IPS-11a (cell line): ENCODE measurements around the gene STX10.
"Not testable (repeated sequence)": the region's sequence is repeated elsewhere in the genome, so short reads cannot be mapped to it uniquely, and the experiment has no call there.

Experiments
- H3K4me3 ChIP-seq: one replicate; pipeline ENCODE4 v1.5.1; 2013; ENCODE audit warnings: low read depth, low read length, control low read depth

Gene STX10, protein sequence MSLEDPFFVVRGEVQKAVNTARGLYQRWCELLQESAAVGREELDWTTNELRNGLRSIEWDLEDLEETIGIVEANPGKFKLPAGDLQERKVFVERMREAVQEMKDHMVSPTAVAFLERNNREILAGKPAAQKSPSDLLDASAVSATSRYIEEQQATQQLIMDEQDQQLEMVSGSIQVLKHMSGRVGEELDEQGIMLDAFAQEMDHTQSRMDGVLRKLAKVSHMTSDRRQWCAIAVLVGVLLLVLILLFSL

DNA sequence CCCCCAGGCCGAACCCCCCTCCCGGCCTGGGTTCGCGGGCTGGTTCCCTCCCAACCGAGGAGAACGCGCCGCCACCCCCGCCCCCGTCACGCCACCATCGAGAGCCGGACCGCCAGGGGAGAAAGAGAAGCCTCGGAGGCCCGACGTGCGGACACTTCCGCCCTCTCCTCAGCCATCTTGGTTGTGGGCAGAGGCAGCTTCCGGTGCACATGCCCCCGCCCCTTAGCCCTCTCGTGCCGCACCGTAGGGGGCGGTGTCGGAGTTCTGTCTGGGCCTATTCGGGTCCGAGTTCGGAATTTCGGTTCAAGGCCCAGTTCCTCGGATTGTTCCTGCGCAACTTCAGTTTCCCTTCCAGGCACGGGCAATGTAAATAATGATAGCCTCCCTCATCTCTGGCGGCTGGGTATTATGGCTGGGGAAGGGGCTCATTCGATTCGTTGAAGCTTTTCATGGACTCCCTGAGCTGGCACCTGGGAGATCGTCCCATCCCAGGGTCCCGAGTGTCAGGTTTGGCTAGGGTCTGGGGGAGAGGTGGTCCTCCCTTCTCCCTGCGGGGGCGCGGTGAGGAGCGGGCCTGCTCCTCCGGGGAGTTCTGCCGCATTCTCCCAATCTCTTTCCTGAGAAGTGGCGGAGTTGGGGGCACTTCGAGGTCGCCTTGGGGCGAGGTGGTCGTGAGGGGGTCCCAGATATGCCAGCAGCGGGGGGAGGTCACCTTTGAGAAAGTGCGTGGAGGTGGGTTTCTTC lies at the start of gene STX10, which contains the start of gene IER2:
STX10 (minus strand) TSS at position 189 of the 744 bp plus-strand sequence. CDS start 202 bp downstream, outside the sequence.
IER2 (plus strand) TSS at position 225 of the 744 bp plus-strand sequence. CDS start 2,776 bp downstream, outside the sequence.
- H3K4me3 ChIP-seq: peak within 1 kb of the TSS; percentile 94

DNA sequence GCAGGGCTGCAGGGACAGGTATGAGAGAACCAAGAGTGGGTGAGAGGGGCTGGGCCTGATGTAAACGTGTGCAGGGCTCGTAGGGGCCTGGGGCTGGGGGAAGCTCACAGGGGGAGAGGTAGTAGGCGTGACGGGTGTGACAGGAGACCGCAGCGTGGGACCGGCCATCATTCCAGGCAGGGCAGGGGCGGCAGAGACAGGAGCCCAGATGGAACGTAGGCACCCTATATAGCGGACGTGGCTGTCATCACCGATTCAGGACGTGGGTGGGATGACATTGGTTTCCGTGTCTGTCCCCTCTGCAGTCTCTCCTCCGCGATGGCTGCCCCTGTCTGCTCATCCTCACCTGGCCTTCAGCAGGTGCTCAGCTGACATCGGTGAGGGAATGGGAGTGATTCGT lies 48.5 kb upstream of the STX10 start:
- H3K4me3 ChIP-seq: no peak overlapping the region

DNA sequence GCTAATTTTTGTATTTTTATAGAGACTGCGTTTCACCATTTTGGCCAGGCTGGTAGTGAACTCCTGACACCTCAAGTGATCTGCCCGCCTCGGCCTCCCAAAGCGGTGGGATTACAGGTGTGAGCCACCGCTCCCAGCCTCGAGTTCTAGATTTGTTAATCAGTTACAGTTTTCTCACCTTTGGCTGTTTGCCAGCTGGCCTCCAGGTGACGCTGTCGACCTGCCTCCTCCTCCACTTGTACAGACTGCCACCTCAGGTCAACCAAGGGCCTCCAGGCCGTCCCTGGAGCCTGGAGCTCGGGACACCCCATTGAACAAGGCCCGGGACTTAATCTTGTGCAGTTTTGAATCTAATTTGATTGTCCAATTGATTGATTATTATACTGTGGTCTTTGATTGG lies 45.5 kb upstream of the STX10 start:
- no peak overlapping the region for H3K4me3 ChIP-seq

DNA sequence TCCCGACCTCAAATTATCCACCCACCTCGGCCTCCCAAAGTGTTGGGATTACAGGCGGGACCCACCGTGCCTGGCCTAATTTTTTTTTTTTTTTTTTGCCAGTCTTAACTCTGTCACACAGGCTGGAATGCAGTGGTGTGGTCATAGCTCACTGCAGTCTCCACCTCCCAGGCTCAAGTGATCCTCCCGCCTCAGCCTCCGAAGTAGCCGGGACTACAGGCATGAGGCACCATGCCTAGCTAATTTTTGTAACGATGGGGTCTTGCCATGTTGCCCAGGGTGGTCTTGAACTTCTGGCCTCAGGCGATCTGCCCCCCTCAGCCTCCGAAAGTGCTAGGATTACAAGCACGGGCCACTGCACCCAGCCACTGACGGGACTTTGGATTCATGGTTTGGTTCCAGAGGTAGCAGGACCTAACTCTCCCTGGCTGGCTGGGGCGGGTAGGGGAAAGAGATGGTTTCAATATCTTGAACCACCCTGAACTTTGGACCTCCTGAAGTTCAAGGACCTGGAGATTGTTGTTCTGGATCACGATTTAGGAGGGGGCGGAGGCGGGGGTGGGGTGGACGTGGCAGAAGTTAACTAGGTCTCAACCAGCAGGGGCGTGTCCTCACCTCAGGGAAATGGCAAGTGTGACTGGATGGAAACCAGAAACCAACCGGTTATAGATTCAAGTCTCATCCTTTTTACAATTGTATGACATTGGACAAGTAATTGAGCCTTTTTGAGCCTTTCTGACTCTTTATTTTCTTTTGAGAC lies 40.8 kb upstream of the STX10 start:
- no peak overlapping the region for H3K4me3 ChIP-seq

DNA sequence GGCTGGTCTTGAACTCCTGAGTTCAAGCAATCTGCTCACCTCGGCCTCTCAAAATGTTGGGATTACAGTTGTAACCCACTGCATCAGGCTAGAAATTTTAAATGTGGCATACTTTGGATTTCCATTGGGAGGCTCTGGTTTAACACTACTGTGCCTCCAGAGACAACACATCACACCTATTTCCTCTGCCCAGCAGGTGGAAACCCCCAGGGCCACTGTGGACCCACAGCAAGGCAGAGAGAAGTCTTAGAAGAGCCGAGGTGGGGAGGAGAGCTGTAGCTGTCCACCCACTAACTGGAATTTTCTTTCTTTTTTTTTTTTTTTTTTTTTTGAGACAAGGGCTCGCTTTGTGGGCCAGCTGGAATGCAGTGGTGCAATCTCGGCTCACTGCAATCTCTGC lies 39.4 kb upstream of the STX10 start:
- H3K4me3 ChIP-seq: no peak overlapping the region

DNA sequence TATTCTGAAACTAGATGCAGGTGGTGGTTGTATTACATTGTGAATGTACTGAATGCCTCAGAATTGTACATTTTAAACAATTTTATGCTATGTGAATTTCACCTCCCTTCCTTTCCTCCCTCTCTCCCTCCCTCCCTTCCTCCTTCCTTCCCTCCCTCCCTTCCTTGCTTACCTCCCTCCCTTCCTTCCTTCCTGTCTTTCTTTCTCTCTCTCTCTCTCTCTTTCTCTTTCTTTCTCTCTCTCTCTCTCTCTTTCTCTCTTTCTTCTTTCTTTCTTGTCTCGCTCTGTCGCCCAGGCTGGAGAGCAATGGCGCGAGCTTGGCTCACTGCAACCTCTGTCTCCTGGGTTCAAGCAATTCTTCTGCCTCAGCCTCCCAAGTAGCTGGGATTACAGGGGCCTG lies 37.2 kb upstream of the STX10 start:
- no peak overlapping the region for H3K4me3 ChIP-seq

DNA sequence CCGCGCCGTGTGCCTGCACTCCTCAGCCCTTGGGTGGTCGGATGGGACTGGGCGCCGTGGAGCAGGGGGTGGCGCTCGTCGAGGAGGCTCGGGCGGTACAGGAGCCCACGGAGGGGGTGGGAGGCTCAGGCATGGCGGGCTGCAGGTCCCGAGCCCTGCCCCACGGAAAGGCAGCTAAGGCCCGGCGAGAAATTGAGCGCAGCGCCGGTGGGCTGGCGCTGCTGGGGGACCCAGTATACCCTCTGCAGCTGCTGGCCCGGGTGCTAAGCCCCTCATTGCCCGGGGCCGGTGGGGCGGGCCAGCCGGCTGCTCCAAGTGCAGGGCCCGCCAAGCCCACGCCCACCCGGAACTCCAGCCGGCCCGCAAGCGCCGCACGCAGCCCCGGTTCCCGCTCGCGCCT lies 36.5 kb upstream of the STX10 start:
- not testable (repeated sequence) for H3K4me3 ChIP-seq

DNA sequence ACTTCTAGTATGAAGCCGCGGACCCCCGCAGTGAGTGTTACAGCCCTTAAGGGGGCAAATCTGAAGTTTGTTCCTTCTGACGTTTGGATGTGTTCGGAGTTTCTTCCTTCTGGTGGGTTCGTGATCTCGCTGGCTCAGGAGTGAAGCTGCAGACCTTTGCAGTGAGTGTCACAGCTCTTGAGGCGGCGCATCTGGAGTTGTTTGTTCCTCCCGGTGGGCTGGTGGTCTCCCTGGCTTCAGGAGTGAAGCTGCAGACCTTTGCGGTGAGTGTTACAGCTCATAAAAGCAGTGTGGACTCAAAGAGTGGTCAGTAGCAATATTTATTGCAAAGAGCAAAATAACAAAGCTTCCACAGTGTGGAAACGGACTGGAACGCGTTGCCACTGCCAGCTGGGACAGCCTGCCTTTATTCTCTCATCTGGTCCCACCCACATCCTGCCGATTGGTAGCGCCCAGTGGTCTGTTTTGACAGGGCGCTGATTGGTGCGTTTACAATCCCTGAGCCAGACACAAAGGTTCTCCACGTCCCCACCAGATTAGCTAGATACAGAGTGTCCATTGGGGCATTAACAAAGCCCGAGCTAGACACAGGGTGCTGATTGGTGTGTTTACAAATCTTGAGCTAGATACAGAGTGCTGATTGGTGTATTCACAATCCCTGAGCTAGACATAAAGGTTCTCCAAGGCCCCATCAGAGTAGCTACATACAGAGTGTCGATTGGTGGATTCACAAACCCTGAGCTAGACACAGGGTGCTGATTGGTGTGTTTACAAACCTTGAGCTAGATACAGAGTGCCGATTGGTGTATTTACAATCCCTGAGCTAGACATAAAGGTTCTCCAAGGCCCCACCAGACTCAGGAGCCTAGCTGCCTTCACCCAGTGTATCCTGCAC lies 35.8 kb upstream of the STX10 start:
- H3K4me3 ChIP-seq: not testable (repeated sequence)

DNA sequence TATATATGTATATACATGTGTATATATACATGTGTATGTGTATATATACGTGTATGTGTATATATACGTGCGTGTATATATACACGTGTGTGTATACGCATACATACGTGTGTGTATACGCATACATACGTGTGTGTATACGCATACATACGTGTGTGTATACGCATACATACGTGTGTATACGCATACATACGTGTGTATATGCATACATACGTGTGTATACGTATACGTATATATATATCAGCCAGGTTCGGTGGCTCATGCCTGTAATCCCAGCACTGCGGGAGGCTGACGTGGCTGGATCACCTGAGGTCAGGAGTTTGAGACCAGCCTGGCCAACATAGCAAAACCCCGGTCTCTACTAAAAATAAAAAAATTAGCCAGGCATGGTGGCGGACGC lies 34.8 kb upstream of the STX10 start:
- not testable (repeated sequence) for H3K4me3 ChIP-seq

DNA sequence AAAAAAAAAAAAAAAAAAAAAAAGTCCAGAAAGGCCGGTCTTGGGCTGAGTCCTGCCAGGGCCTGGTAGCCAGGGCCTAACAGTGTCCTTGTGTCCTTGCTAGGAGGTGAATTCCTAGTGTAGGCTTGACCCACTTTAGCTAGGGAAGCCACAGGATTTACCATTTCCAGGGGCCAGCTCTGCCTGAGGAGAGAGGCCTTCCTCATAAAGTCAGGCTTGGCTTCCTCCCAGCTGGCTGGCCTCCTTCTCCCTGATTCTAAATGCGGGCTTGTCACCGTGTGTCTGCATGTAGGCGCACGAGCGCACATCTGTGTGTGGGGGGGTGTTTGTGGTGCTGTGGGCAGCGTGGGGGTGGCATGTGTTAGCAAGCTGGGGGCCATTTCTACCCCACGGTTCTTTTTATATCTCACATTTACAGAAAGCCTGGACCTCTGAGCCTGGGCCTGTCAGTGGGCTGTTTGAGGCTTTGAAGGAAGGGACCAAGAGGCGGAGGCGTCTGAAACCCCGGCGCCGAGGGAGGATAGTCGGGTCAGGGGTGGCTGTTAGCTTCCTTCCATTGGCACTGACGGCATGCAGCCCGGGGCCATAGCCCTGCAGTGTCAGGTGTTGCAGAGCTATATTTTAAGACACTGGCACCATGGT lies 31.7 kb upstream of the STX10 start:
- H3K4me3 ChIP-seq: no peak overlapping the region

DNA sequence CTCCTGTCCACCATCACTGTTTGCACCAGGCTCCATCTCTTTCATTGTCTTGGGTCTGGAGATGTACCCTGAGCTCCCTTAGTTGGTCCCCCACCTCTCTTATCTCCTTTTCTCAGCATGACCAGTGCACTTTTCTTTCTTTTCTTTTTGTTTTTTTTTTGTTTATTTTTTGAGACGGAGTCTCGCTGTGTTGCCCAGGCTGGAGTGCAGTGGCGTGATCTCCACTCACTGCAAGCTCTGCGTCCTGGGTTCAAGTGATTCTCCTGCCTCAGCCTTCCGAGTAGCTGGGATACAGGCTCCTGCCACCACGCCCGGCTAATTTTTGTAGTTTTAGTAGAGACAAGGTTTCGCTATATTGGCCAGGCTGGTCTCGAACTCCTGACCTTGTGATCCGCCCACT lies 28.1 kb upstream of the STX10 start:
- not testable (repeated sequence) for H3K4me3 ChIP-seq

DNA sequence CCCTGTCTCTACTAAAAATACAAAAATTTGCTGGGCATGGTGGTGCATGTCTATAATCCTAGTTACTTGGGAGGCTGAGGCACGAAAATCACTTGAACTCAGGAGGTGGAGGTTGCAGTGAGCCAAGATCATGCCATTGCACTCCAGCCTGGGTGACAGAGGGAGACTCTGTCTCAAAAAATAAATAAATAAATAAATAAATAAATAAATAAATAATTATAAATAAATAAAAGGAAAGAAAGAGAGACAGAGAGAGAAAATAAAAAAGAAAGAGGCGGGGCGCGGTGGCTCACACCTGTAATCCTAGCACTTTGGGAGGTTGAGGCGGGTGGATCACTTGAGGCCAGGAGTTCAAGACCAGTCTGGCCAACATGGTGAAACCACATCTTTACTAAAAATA lies 27.4 kb upstream of the STX10 start:
- H3K4me3 ChIP-seq: not testable (repeated sequence)

DNA sequence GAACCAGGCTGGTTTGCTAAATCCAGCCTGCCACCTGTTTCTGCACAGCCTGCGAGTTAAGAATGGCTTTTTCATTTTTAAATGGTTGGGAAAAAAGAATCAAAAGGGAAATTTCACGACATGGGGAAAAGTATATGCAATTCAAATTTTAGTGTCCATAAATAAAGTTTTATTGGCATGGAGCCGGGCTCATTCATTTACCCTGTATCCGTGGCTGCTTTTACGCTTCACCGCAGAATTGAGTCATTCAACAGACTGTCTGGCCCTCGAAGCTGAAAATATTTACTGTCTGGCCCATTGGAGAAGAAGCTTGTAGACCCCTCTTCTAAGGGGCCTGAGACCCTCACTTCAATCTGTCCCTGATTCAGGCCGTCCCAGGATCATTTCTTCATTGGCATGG lies 26.2 kb upstream of the STX10 start:
- no peak overlapping the region for H3K4me3 ChIP-seq

DNA sequence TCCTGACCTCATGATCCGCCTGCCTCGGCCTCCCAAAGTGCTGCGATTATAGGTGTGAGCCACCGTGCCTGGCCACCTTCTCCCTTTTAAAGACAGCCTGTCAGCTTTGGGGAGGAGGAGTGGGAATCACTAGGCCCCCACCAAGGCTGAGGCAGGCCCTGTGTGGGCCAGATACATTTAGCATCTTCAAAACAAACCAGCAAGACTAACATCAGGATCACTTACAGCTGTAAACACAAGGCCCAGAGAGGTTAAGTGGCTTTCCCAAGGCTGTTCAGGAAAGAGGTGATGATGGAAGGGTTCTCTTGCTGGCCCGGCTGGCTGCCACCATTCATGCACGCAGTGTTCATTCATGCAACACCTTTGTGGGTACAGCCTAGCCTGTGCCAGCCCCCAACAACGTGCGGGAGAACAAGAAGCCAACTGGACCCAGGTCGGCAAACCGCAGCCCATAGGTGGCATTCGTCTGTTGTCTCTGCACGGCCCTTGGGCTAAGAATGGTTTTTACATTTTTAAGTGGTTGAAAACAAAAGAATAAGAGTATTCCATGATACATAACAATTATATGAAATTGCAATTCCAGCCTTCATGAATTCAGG lies 23.1 kb upstream of the STX10 start:
- no peak overlapping the region for H3K4me3 ChIP-seq

DNA sequence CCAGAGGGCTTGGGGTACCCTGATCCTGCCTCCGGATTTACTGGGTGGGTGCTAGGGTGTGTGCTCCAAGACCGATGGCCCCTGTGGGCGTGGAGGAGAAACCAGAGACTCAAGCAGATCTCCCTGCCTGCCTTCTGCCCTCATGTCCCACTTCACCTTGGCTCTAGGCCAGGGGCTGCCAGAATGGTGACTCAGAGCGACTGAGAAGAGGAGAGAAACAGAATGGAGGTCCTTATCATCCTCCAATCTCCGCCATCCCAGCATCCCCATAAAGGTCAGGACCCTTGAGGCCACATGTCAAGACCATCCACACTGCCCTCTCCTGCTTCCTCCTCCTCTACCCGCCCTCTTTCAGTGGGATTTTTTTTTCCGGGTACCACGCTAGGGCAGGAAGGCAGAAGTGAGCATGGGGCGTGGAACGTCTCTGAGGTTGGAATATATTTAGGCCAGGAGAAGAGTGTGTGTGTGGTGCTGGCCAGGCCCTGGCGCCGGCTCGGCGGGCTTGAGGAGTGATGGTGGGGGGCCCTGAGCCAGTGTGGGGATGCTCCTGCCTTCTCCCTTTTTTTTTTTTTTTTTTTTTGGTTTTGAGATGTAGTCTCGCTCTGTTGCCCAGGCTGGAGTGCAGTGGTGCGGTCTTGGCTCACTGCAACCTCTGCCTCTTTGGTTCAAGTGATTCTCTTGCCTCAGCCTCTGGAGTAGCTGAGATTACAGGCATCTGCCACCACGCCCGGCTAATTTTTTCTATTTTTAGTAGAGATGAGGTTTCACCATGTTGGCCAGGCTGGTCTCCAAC lies 22.4 kb upstream of the STX10 start:
- H3K4me3 ChIP-seq: no peak overlapping the region

DNA sequence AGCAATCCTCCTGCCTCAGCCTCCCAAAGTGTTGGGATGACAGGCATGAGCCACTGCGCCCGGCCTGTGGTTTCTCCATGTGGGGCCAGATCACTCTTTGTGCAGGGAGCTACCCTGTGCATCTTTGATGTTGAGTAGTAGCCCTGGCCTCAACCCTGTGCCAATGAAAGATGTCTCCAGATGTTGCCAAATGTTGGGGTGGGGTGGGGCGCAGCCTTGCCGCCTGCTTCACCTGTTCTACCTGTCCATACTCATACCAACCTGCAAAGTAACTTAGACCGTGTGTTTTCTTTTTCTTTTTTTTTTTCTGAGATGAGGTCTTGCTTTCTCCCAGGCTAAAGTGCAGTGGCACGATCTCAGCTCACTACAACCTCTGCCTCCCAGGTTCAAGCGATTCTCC lies 21.0 kb upstream of the STX10 start:
- no peak overlapping the region for H3K4me3 ChIP-seq

DNA sequence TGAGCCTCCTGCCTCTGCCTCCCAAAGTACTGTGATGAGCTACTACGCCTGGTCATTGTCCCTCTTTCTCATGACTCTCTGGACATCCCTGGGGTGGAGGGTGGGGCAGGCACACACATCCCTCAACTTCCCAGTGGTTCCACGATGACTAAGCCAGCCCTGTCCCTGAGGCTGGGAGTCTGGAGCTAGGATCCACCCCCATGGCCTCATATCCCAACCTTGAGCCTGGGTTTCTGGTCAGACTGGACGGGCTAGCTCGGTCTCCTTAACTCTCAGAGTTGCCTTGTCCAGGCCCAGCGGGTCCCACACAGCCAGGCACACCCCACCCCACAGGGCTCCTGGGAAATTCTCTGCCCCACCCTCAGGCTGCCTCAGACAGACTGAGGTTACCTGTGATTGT lies 19.6 kb upstream of the STX10 start:
- H3K4me3 ChIP-seq: no peak overlapping the region

DNA sequence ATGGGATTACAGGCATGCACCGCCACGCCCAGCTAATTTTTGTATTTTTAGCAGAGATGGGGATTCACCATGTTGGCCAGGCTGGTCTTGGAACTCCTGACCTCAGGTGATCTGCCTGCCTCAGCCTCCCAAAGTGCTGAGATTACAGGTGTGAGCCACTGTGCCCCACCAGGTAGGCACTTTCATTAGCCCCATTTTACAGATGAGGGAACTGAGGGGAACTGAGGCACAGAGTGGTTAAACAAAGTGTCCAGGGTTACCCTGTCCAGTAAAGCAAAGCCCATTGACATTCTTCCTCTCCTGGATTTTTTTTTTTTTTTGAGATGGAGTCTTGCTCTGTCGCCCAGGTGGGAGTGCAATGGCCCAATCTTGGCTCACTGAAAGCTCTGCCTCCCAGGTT lies 16.0 kb upstream of the STX10 start:
- H3K4me3 ChIP-seq: not testable (repeated sequence)
